ENCODE results near the gene ITIH2.

GRCh38 chr10:7703140-7703539 lies at the start of gene ITIH2:
- TF ChIP-seq CTCF (IDR thresholded peaks at IDR 0.05) (no peak), POLR2A (IDR thresholded peaks at IDR 0.05) (peak; percentile 27)

Measured in right lobe of liver (tissue), 4 donors.